HL-60 (cell line): ENCODE measurements around the gene PRDM11.

Experiments used
- GABPA ChIP-seq: IDR thresholded peaks from 2 replicates; pipeline ENCODE4 v1.6.1; 2012; ENCODE audit warnings: low read depth
- POLR2AphosphoS5 ChIP-seq: IDR thresholded peaks from 2 replicates; pipeline ENCODE4 v1.6.1; 2012; ENCODE audit warnings: low read depth
- TF ChIP-seq, protein P1 (sequence below): IDR thresholded peaks from one replicate; pipeline ENCODE4 v1.5.1; 2011; ENCODE audit warnings: low read length, control low read depth, inconsistent platforms; ENCODE audit not compliant: insufficient read depth
- TF ChIP-seq, protein P2 (sequence below): IDR thresholded peaks from 2 replicates; pipeline ENCODE4 v1.6.1; 2012; ENCODE audit warnings: low read depth; ENCODE audit not compliant: insufficient replicate concordance

DNA sequence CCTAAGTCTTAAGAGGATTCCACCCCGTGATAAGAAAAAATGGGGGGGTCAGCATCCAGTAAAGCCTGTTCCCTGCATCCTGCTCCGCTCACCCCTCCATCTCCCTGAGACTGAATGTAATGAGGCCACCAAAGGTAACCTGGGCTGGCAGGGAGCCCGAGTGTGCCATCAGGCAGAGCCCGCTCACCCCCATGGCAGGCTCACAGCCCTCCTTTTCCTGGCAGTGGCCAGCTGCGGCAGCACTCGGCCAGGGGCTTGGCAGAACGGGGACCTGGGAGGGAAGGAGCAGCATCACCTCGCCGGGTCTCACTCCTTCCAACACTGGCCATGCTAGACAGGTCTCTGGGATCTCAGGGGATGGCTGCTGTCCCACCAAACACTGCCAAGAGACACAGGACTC lies 64.4 kb downstream of the PRDM11 start:
- TF ChIP-seq, protein P1, sequence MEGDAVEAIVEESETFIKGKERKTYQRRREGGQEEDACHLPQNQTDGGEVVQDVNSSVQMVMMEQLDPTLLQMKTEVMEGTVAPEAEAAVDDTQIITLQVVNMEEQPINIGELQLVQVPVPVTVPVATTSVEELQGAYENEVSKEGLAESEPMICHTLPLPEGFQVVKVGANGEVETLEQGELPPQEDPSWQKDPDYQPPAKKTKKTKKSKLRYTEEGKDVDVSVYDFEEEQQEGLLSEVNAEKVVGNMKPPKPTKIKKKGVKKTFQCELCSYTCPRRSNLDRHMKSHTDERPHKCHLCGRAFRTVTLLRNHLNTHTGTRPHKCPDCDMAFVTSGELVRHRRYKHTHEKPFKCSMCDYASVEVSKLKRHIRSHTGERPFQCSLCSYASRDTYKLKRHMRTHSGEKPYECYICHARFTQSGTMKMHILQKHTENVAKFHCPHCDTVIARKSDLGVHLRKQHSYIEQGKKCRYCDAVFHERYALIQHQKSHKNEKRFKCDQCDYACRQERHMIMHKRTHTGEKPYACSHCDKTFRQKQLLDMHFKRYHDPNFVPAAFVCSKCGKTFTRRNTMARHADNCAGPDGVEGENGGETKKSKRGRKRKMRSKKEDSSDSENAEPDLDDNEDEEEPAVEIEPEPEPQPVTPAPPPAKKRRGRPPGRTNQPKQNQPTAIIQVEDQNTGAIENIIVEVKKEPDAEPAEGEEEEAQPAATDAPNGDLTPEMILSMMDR, result no peak
- no peak for TF ChIP-seq POLR2AphosphoS5
- TF ChIP-seq, protein P2, sequence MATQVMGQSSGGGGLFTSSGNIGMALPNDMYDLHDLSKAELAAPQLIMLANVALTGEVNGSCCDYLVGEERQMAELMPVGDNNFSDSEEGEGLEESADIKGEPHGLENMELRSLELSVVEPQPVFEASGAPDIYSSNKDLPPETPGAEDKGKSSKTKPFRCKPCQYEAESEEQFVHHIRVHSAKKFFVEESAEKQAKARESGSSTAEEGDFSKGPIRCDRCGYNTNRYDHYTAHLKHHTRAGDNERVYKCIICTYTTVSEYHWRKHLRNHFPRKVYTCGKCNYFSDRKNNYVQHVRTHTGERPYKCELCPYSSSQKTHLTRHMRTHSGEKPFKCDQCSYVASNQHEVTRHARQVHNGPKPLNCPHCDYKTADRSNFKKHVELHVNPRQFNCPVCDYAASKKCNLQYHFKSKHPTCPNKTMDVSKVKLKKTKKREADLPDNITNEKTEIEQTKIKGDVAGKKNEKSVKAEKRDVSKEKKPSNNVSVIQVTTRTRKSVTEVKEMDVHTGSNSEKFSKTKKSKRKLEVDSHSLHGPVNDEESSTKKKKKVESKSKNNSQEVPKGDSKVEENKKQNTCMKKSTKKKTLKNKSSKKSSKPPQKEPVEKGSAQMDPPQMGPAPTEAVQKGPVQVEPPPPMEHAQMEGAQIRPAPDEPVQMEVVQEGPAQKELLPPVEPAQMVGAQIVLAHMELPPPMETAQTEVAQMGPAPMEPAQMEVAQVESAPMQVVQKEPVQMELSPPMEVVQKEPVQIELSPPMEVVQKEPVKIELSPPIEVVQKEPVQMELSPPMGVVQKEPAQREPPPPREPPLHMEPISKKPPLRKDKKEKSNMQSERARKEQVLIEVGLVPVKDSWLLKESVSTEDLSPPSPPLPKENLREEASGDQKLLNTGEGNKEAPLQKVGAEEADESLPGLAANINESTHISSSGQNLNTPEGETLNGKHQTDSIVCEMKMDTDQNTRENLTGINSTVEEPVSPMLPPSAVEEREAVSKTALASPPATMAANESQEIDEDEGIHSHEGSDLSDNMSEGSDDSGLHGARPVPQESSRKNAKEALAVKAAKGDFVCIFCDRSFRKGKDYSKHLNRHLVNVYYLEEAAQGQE, result no peak
- TF ChIP-seq GABPA, result no peak
